ENCODE data around the gene SCN3B. TPM values are rescaled to one million over a fixed set of nuclear protein-coding genes. Genes with fewer than 3 reads are reported as not detected.

SCN3B gene
- total RNA-seq, 1 donor from 2014 or later: 0.26 TPM

GRCh38 chr11:123640677-123641494, 13.5 kb downstream of the SCN3B start:
- H3K4me3 ChIP-seq (ENCODE audit: low read depth, low read length): no peak overlapping the region
- peaks cover 1% of the 10 kb centered on the region for H3K27me3 ChIP-seq (ENCODE audit: control insufficient read depth, insufficient read depth, low read length)
- DNase-seq (ENCODE audit: low read depth): peak; percentile 29
- TF ChIP-seq, protein P1, sequence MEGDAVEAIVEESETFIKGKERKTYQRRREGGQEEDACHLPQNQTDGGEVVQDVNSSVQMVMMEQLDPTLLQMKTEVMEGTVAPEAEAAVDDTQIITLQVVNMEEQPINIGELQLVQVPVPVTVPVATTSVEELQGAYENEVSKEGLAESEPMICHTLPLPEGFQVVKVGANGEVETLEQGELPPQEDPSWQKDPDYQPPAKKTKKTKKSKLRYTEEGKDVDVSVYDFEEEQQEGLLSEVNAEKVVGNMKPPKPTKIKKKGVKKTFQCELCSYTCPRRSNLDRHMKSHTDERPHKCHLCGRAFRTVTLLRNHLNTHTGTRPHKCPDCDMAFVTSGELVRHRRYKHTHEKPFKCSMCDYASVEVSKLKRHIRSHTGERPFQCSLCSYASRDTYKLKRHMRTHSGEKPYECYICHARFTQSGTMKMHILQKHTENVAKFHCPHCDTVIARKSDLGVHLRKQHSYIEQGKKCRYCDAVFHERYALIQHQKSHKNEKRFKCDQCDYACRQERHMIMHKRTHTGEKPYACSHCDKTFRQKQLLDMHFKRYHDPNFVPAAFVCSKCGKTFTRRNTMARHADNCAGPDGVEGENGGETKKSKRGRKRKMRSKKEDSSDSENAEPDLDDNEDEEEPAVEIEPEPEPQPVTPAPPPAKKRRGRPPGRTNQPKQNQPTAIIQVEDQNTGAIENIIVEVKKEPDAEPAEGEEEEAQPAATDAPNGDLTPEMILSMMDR (IDR thresholded peaks at IDR 0.05; ENCODE audit: insufficient read depth, low read length, severe bottlenecking): peak; percentile 91
- no peak for FAIRE-seq
- H3K36me3 ChIP-seq (ENCODE audit: control insufficient read depth, insufficient read depth, low read length): no peaks in the 10 kb centered on the region

DNA sequence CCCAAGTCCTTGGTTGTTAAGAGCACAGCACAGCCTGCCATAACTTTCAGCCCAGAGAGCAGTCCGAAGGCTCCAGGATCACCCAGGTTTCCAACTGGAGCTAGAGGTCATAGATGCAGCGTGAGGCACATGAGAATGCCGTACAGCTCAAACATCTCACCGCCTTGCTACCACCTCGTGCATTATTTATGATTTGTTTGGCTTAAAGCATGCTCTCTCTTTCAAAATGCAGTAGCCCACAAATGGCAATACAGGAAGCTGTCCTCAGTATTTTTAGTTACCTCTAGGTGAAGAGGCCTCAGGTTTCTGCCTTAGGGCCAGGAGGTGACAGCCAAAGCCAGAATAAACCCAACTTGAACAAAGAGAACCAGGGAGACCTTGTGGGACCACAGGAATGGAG, 14.4 kb downstream of the SCN3B start:
- DNase-seq (ENCODE audit: low read depth) (no peak), FAIRE-seq (no peak)
- Histone ChIP-seq H3K4me3 (ENCODE audit: low read depth, low read length) (no peak overlapping the region), H3K36me3 (ENCODE audit: control insufficient read depth, insufficient read depth, low read length) (no peaks in the 10 kb centered on the region), H3K27me3 (ENCODE audit: control insufficient read depth, insufficient read depth, low read length) (peaks cover 1% of the 10 kb centered on the region)
- TF ChIP-seq, protein P1 (IDR thresholded peaks at IDR 0.05; ENCODE audit: insufficient read depth, low read length, severe bottlenecking): no peak

- Histone ChIP-seq H3K4me3 (ENCODE audit: low read depth, low read length) (no peak overlapping the region), H3K36me3 (ENCODE audit: control insufficient read depth, insufficient read depth, low read length) (no peaks in the 10 kb centered on the region), H3K27me3 (ENCODE audit: control insufficient read depth, insufficient read depth, low read length) (no peaks in the 10 kb centered on the region)
- no peak for DNase-seq (ENCODE audit: low read depth)
- no peak for FAIRE-seq
- TF ChIP-seq, protein P1 (IDR thresholded peaks at IDR 0.05; ENCODE audit: insufficient read depth, low read length, severe bottlenecking): no peak
Measured at GRCh38 chr11:123630126-123630608, 24.3 kb downstream of the SCN3B start.

DNA sequence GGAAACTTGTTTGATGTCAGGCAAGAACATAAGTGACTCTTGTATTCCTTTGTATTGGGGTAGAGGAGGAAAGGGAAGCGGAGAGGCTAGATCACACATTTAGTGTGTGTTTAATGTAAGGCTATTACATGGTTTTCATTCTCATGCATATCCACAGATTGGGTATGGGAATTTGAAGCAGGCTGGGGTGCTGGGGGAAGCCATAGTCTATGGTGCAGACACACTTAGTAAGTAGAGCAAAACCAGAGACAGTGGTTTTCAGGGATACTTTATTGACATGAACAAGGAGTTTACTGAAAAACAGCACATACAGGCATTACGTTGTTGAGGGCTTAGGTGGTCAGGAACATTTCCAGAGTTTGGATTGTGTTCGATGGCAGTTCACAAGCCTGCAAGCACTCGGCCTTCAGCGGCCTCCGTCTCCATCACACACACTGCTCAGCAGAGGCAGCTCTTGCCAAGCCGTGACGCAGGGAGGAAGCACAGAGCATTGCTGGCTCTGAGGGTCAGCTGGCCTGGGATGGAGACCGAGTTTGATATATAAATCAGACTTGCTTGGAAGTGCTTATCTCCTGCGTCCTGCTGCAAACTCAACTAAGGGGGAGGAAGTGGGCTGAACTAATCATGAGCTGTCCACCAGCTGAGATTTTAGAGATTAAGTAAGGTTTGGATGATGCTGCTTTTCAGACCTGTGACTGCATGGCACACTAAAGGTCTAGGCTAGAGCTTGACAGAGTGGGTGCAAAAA, 25.3 kb downstream of the SCN3B start:
- FAIRE-seq: peak; percentile 80
- Histone ChIP-seq H3K4me3 (ENCODE audit: low read depth, low read length) (no peak overlapping the region), H3K27me3 (ENCODE audit: control insufficient read depth, insufficient read depth, low read length) (no peaks in the 10 kb centered on the region), H3K36me3 (ENCODE audit: control insufficient read depth, insufficient read depth, low read length) (no peaks in the 10 kb centered on the region)
- no peak for DNase-seq (ENCODE audit: low read depth)
- TF ChIP-seq, protein P1 (IDR thresholded peaks at IDR 0.05; ENCODE audit: insufficient read depth, low read length, severe bottlenecking): no peak

DNA sequence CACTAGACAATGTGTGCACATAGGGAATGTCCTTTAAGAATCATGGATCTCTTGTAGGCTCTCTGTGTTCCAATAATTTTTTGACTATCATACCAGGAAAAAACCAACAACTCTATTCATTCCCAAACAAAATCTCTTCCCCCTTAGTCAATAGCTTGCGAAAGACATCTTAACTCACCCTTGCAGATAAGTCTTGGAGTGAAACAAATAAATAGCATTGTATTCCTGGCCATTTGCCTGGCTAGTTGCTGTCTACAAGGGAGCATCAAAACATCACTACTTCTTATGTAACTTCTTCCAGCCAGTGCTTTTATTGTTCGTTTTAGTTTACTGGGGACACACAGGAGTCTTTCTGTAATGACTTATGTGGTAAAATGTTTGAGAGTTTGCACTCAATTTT, 29.4 kb downstream of the SCN3B start:
- Histone ChIP-seq H3K27me3 (ENCODE audit: control insufficient read depth, insufficient read depth, low read length) (no peaks in the 10 kb centered on the region), H3K4me3 (ENCODE audit: low read depth, low read length) (no peak overlapping the region), H3K36me3 (ENCODE audit: control insufficient read depth, insufficient read depth, low read length) (no peaks in the 10 kb centered on the region)
- DNase-seq (ENCODE audit: low read depth) (peak; percentile 9), FAIRE-seq (no peak)
- TF ChIP-seq, protein P1 (IDR thresholded peaks at IDR 0.05; ENCODE audit: insufficient read depth, low read length, severe bottlenecking): no peak
